HepG2 (cell line): ENCODE data around the gene QSOX1. TPM values are rescaled to one million over a fixed set of nuclear protein-coding genes. Genes with fewer than 3 reads are reported as not detected.

ENCODE experiments used
- CREBL2 ChIP-seq: sonication (generic); formaldehyde crosslinking; IDR thresholded peaks from 2 replicates; pipeline ENCODE4 v1.8.1; 2023; ENCODE audit warnings: missing genetic modification reagents, mild to moderate bottlenecking, borderline replicate concordance
- HDAC1 ChIP-seq: sonication (generic); formaldehyde crosslinking; IDR thresholded peaks from 2 replicates; pipeline ENCODE4 v1.5.1; 2020; ENCODE audit warnings: mild to moderate bottlenecking, missing genetic modification reagents
- KMT2B ChIP-seq: IDR thresholded peaks from 2 replicates; pipeline ENCODE4 v1.6.1; 2016; ENCODE audit warnings: missing genetic modification reagents, missing compliant biosample characterization
- MAF1 ChIP-seq: sonication (generic); formaldehyde crosslinking; IDR thresholded peaks from 2 replicates; pipeline ENCODE4 v1.5.0; 2020; ENCODE audit warnings: missing genetic modification reagents, borderline replicate concordance
- ONECUT2 ChIP-seq: sonication (generic); formaldehyde crosslinking; IDR thresholded peaks from 2 replicates; pipeline ENCODE4 v1.4.0; 2020; ENCODE audit warnings: missing genetic modification reagents
- PHF8 ChIP-seq: sonication (generic); formaldehyde crosslinking; IDR thresholded peaks from 2 replicates; pipeline ENCODE4 v1.5.0; 2020; ENCODE audit warnings: missing genetic modification reagents
- POLR2A ChIP-seq, 2 experiments: IDR thresholded peaks; 2 replicates each; pipeline ENCODE4 v1.6.1; 2011; ENCODE audit warnings: low read depth in 2 of 2, low read length in 2 of 2, mild to moderate bottlenecking in 1 of 2, moderate library complexity in 1 of 2; ENCODE audit not compliant: insufficient read depth in 1 of 2
- REL ChIP-seq: sonication (generic); formaldehyde crosslinking; conservative IDR thresholded peaks from 2 replicates; pipeline ENCODE4 v1.8.0; 2022; ENCODE audit warnings: mild to moderate bottlenecking, missing genetic modification reagents, moderate library complexity
- SMAD3 ChIP-seq: sonication (generic); formaldehyde crosslinking; IDR thresholded peaks from 2 replicates; pipeline ENCODE4 v1.4.0; 2020; ENCODE audit warnings: missing genetic modification reagents
- SMC3 ChIP-seq: IDR thresholded peaks from 2 replicates; pipeline ENCODE4 v1.6.1; 2011; ENCODE audit warnings: low read length, improper control_type of control experiment
- SP140L ChIP-seq: sonication (generic); formaldehyde crosslinking; IDR thresholded peaks from 2 replicates; pipeline ENCODE4 v1.4.0; 2020; ENCODE audit warnings: missing genetic modification reagents, borderline replicate concordance
- STAG1 ChIP-seq: sonication (generic); formaldehyde crosslinking; IDR thresholded peaks from 2 replicates; pipeline ENCODE4 v1.4.0; 2020; ENCODE audit warnings: missing genetic modification reagents
- TBX3 ChIP-seq: fragments of 450-650 bp; IDR thresholded peaks from 2 replicates; pipeline ENCODE4 v1.6.1; 2017; ENCODE audit warnings: antibody characterized with exemption, mild to moderate bottlenecking, inconsistent platforms, borderline replicate concordance
- TEAD2 ChIP-seq: sonication (generic); formaldehyde crosslinking; IDR thresholded peaks from 2 replicates; pipeline ENCODE4 v1.9.0; 2021; ENCODE audit warnings: missing genetic modification reagents
- ZBTB1 ChIP-seq: sonication (generic); formaldehyde crosslinking; IDR thresholded peaks from 2 replicates; pipeline ENCODE4 v1.4.0; 2020; ENCODE audit warnings: missing genetic modification reagents, borderline replicate concordance
- ZC3H13 ChIP-seq: sonication (generic); formaldehyde crosslinking; IDR thresholded peaks from 2 replicates; pipeline ENCODE4 v1.8.1; 2023; ENCODE audit warnings: mild to moderate bottlenecking, missing genetic modification reagents, moderate library complexity
- ZNF225 ChIP-seq: sonication (generic); formaldehyde crosslinking; IDR thresholded peaks from 2 replicates; pipeline ENCODE4 v1.4.0; 2020; ENCODE audit warnings: mild to moderate bottlenecking, missing genetic modification reagents
- ZNF569 ChIP-seq: sonication (generic); formaldehyde crosslinking; IDR thresholded peaks from 2 replicates; pipeline ENCODE4 v1.5.0; 2020; ENCODE audit warnings: mild to moderate bottlenecking, missing genetic modification reagents, moderate library complexity, borderline replicate concordance
- ZNF598 ChIP-seq: sonication (generic); formaldehyde crosslinking; IDR thresholded peaks from 2 replicates; pipeline ENCODE4 v1.5.1; 2020; ENCODE audit warnings: mild to moderate bottlenecking, missing genetic modification reagents, borderline replicate concordance
- ZNF615 ChIP-seq: sonication (generic); formaldehyde crosslinking; IDR thresholded peaks from 2 replicates; pipeline ENCODE4 v1.5.0; 2020; ENCODE audit warnings: mild to moderate bottlenecking, missing genetic modification reagents, borderline replicate concordance
- ZNF629 ChIP-seq: sonication (generic); formaldehyde crosslinking; conservative IDR thresholded peaks from 2 replicates; pipeline ENCODE4 v1.5.0; 2020; ENCODE audit warnings: missing genetic modification reagents
- ZNF879 ChIP-seq: sonication (generic); formaldehyde crosslinking; IDR thresholded peaks from 2 replicates; pipeline ENCODE4 v1.8.1; 2023; ENCODE audit warnings: missing genetic modification reagents
- polyA plus RNA-seq, 8 experiments: library from polyadenylated mRNA; depleted of rRNA in 3 of 8; stranded (reverse) in 7 of 8; unstranded in 1 of 8; fragments of >200 nt; fragmentation: Illumina TruSeq in 4 of 8; extraction: Trizol in 4 of 8; gene quantifications; 2 replicates each; pipeline versions ENCODE4 v1.2.1 to v1.2.3, GENCODE V29; 2011 to 2016; ENCODE audit warnings: low read depth in 4 of 8, missing spikeins in 1 of 8, mixed read lengths in 1 of 8; ENCODE audit not compliant: insufficient read depth in 1 of 8
- total RNA-seq, 5 experiments: library from RNA; depleted of rRNA; stranded (reverse); fragments of >200 nt; fragmentation: Illumina TruSeq; extraction: Trizol; gene quantifications; 2 replicates each; pipeline ENCODE4 v1.2.3, GENCODE V29; 2016; ENCODE audit warnings: low read depth in 1 of 5
- TF ChIP-seq, protein P1 (sequence below): IDR thresholded peaks from 2 replicates; pipeline ENCODE4 v1.6.1; 2016; ENCODE audit warnings: control low read depth
- TF ChIP-seq, protein P2 (sequence below): sonication (generic); formaldehyde crosslinking; IDR thresholded peaks from 2 replicates; pipeline ENCODE4 v1.4.0; 2020; ENCODE audit warnings: mild to moderate bottlenecking, missing genetic modification reagents

QSOX1 gene
- total and polyA plus RNA-seq, 2 of the 13 experiments (the other 11 are each of a cell fraction or from before 2014, with no cell fraction given), result 6.8 to 40.2 TPM

DNA sequence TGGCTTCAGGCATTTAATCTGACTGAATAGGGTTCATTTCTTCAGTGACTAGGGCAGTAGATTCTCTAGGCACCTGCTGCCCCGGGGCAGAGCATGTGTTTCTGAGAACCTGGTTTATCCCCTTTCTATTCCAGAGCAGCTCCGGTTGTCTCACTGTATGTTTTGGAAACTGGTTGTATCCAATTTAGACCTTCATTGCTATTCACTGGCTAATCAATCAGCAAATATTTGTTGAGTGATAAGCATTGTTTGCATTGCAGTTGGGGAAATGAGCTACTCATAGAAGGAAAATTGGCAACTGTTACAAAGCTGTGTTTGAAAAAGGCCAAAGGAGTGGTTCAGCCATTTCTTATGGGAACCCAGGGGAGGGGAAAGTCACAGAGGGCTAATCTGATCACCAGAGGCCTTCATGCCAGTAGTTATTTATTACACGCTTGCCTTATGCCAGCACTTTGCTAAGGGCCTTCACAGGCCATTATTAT lies 2.9 kb downstream of the QSOX1 start (continued):
- 0 out of 2 replicates have a peak, but pooled peaks have one; percentile 46 for TF ChIP-seq SMAD3
- TF ChIP-seq TEAD2, result no peak
- no peak for TF ChIP-seq REL
- TF ChIP-seq STAG1, result no peak
- no peak; the same call in 1 of the 2 replicates for TF ChIP-seq ZNF615 (CRISPR knock-in tag)
- no peak for TF ChIP-seq ZNF629
- TF ChIP-seq, protein P1, sequence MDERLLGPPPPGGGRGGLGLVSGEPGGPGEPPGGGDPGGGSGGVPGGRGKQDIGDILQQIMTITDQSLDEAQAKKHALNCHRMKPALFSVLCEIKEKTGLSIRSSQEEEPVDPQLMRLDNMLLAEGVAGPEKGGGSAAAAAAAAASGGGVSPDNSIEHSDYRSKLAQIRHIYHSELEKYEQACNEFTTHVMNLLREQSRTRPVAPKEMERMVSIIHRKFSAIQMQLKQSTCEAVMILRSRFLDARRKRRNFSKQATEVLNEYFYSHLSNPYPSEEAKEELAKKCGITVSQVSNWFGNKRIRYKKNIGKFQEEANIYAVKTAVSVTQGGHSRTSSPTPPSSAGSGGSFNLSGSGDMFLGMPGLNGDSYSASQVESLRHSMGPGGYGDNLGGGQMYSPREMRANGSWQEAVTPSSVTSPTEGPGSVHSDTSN (CRISPR knock-in tag), result no peak
- TF ChIP-seq POLR2A (IDR thresholded peaks at IDR 0.05; ENCODE audit: insufficient read depth in 1 of 2, low read depth in 2 of 2, low read length in 2 of 2), result no peak
- TF ChIP-seq ZBTB1 (CRISPR knock-in tag), result no peak
- no peak for TF ChIP-seq ZNF879
- no peak for TF ChIP-seq ZNF569 (CRISPR knock-in tag)
- no peak for TF ChIP-seq KMT2B (CRISPR knock-in tag)
- TF ChIP-seq MAF1 (CRISPR knock-in tag), result no peak
- TF ChIP-seq ZNF598 (CRISPR knock-in tag), result no peak
- no peak for TF ChIP-seq ZNF225 (CRISPR knock-in tag)
- TF ChIP-seq TBX3, result peak; percentile 85; the same call in 1 of the 2 replicates
- TF ChIP-seq, protein P2, sequence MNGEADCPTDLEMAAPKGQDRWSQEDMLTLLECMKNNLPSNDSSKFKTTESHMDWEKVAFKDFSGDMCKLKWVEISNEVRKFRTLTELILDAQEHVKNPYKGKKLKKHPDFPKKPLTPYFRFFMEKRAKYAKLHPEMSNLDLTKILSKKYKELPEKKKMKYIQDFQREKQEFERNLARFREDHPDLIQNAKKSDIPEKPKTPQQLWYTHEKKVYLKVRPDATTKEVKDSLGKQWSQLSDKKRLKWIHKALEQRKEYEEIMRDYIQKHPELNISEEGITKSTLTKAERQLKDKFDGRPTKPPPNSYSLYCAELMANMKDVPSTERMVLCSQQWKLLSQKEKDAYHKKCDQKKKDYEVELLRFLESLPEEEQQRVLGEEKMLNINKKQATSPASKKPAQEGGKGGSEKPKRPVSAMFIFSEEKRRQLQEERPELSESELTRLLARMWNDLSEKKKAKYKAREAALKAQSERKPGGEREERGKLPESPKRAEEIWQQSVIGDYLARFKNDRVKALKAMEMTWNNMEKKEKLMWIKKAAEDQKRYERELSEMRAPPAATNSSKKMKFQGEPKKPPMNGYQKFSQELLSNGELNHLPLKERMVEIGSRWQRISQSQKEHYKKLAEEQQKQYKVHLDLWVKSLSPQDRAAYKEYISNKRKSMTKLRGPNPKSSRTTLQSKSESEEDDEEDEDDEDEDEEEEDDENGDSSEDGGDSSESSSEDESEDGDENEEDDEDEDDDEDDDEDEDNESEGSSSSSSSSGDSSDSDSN (CRISPR knock-in tag), result peak; percentile 39
- no peak for TF ChIP-seq CREBL2 (CRISPR knock-in tag)
- TF ChIP-seq SP140L (CRISPR knock-in tag), result no peak
- peak; percentile 88 for TF ChIP-seq HDAC1 (CRISPR knock-in tag)
- TF ChIP-seq PHF8 (CRISPR knock-in tag), result peak; percentile 32; the same call in 1 of the 2 replicates
- no peak for TF ChIP-seq SMC3
- TF ChIP-seq ZC3H13, result no peak
- TF ChIP-seq ONECUT2 (CRISPR knock-in tag), result peak; percentile 65; the same call in 1 of the 2 replicates
